MM.1S (cell line): ENCODE results near the gene TGFBR3.

ENCODE experiments used
- EZH2 ChIP-seq: fragments of 300-600 bp; sonication (generic); optimal IDR thresholded peaks from 2 replicates; pipeline ENCODE3; 2017; ENCODE audit warnings: low read depth, mild to moderate bottlenecking, antibody characterized with exemption, low read length, mixed read lengths
- TF ChIP-seq, protein P1 (sequence below): fragments of 300-600 bp; sonication (generic); IDR thresholded peaks from 2 replicates; pipeline ENCODE4 v1.5.1; 2016; ENCODE audit warnings: antibody characterized with exemption, low read length, mixed read lengths

- no peak for TF ChIP-seq EZH2
- TF ChIP-seq, protein P1, sequence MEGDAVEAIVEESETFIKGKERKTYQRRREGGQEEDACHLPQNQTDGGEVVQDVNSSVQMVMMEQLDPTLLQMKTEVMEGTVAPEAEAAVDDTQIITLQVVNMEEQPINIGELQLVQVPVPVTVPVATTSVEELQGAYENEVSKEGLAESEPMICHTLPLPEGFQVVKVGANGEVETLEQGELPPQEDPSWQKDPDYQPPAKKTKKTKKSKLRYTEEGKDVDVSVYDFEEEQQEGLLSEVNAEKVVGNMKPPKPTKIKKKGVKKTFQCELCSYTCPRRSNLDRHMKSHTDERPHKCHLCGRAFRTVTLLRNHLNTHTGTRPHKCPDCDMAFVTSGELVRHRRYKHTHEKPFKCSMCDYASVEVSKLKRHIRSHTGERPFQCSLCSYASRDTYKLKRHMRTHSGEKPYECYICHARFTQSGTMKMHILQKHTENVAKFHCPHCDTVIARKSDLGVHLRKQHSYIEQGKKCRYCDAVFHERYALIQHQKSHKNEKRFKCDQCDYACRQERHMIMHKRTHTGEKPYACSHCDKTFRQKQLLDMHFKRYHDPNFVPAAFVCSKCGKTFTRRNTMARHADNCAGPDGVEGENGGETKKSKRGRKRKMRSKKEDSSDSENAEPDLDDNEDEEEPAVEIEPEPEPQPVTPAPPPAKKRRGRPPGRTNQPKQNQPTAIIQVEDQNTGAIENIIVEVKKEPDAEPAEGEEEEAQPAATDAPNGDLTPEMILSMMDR = no peak
Observed at GRCh38 chr1:91776068-91776794, 109.7 kb downstream of the TGFBR3 start.
